Endodermal cell (in vitro differentiated cells): Measurements from ENCODE around the gene METTL2B. TPM values are rescaled to one million over a fixed set of nuclear protein-coding genes. Genes with fewer than 3 reads are reported as not detected.
"Not testable (repeated sequence)": the region's sequence is repeated elsewhere in the genome, so short reads cannot be mapped to it uniquely, and the experiment has no call there.

Source experiments
- DNase-seq: peaks from one replicate; pipeline ENCODE4 v3.0.0-alpha.2; 2017
- H3K27ac ChIP-seq: 2 replicates; pipeline ENCODE4 v1.5.1; 2013; ENCODE audit warnings: mild to moderate bottlenecking, low read depth, low read length, moderate library complexity
- H3K27me3 ChIP-seq: 2 replicates; pipeline ENCODE4 v1.6.1; 2013; ENCODE audit warnings: mild to moderate bottlenecking, low read length, moderate library complexity; ENCODE audit not compliant: insufficient read depth, control insufficient read depth, poor library complexity, severe bottlenecking
- H3K36me3 ChIP-seq: 2 replicates; pipeline ENCODE4 v1.7.0; 2013; ENCODE audit warnings: mild to moderate bottlenecking, low read length, moderate library complexity; ENCODE audit not compliant: control insufficient read depth, insufficient read depth
- H3K4me1 ChIP-seq: one replicate; pipeline ENCODE4 v1.7.0; 2013; ENCODE audit warnings: low read length; ENCODE audit not compliant: control insufficient read depth, insufficient read depth
- H3K4me3 ChIP-seq: 2 replicates; pipeline ENCODE4 v1.5.1; 2013; ENCODE audit warnings: mild to moderate bottlenecking, low read length, moderate library complexity
- H3K9ac ChIP-seq: 2 replicates; pipeline ENCODE4 v1.6.1; 2013; ENCODE audit warnings: mild to moderate bottlenecking, low read length, moderate library complexity; ENCODE audit not compliant: poor library complexity, severe bottlenecking; ENCODE audit errors: extremely low read depth
- H3K9me3 ChIP-seq: 2 replicates; pipeline ENCODE4 v1.6.1; 2013; ENCODE audit warnings: mild to moderate bottlenecking, low read length, moderate library complexity; ENCODE audit not compliant: control insufficient read depth
- H3K27ac Mint-ChIP-seq: 2 replicates; pipeline ENCODE4 v1.8.0; 2020; ENCODE audit warnings: mixed read lengths
- H3K27me3 Mint-ChIP-seq: 2 replicates; pipeline ENCODE4 v1.8.0; 2021; ENCODE audit warnings: mild to moderate bottlenecking, mixed read lengths; ENCODE audit not compliant: insufficient read depth
- H3K36me3 Mint-ChIP-seq: 2 replicates; pipeline ENCODE4 v1.8.0; 2020; ENCODE audit warnings: low read depth, mixed read lengths
- H3K4me1 Mint-ChIP-seq: 2 replicates; pipeline ENCODE4 v1.8.0; 2020; ENCODE audit warnings: mixed read lengths
- H3K4me3 Mint-ChIP-seq: 2 replicates; pipeline ENCODE4 v1.8.0; 2020; ENCODE audit warnings: mild to moderate bottlenecking, moderate library complexity, mixed read lengths
- H3K9me3 Mint-ChIP-seq: 2 replicates; pipeline ENCODE4 v1.8.0; 2020; ENCODE audit warnings: mild to moderate bottlenecking, mixed read lengths
- CTCF ChIP-seq: fragments of 200-600 bp; sonication (generic); conservative IDR thresholded peaks from 2 replicates; pipeline ENCODE4 v1.5.0; 2021; ENCODE audit warnings: antibody characterized with exemption, mild to moderate bottlenecking
- WGBS, 2 experiments: methylation state at CpG; one replicate each; pipeline versions ENCODE4 v1.1.5 to v1.1.7; 2013; ENCODE audit warnings: missing lambda C conversion rate in 2 of 2, mixed read lengths in 1 of 2; ENCODE audit not compliant: insufficient coverage in 1 of 2, insufficient read length in 1 of 2; 5-methylcytosine and 5-hydroxymethylcytosine counted together
- total RNA-seq, 2 donors: library from RNA; stranded (reverse); fragmentation: NEBNext Ultra II Directional in 1 of 2; extraction: Animal tissue kit (Norgen Biotek cat#: 25700) in 1 of 2; gene quantifications; 2 replicates in 1 of 2; 3 replicates in 1 of 2; pipeline ENCODE4 v1.2.1, GENCODE V29; 2021

Gene METTL2B
- total RNA-seq, 2 donors from 2014 or later = 39.8 to 50.5 TPM

GRCh38 chr7:128458956-128459355 is 17.6 kb upstream of the METTL2B start:
- H3K9me3 ChIP-seq = peaks cover 10% of the 10 kb centered on the region
- H3K27me3 ChIP-seq = no peaks in the 10 kb centered on the region
- no peak for TF ChIP-seq CTCF
- peaks cover 10% of the 10 kb centered on the region for H3K36me3 ChIP-seq
- peaks cover 19% of the 10 kb centered on the region for H3K4me1 Mint-ChIP-seq
- H3K4me3 ChIP-seq = no peak overlapping the region
- DNase-seq = no peak
- H3K27me3 Mint-ChIP-seq = no peaks in the 10 kb centered on the region
- H3K4me3 Mint-ChIP-seq = no peak overlapping the region
- H3K9ac ChIP-seq = no peak overlapping the region
- H3K27ac Mint-ChIP-seq = no peak overlapping the region
- H3K4me1 ChIP-seq = peaks cover 8% of the 10 kb centered on the region
- H3K27ac ChIP-seq = no peak overlapping the region
- peaks cover 25% of the 10 kb centered on the region for H3K36me3 Mint-ChIP-seq
- WGBS, 2 experiments = 90 to 94% methylated on average over 3 of the region's 3 CpGs
- H3K9me3 Mint-ChIP-seq = peaks cover 13% of the 10 kb centered on the region

DNA sequence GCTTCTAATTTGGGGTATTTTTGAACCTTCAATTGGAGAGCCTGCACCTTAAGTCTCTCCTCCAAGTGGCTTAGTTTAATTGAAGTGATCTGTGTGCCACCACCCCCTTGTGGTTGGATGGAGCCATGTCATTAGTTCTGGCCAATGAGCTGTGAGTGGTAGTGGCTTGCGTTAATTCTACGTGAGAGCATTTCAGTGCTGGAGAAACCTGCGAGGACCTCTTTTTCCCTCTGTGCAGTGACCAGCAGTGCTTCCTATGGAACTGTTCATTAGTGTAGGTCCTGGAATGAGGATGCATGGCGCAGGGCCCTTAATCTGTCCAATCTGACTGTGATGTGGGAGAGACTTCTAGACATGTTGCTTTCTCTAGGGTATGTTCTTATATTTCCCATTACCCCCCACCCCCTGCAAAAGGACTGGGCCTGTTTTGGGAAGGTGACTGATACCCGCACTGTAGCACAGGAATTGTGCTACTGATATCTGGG is 17.1 kb upstream of the METTL2B start:
- no peak overlapping the region for H3K27ac ChIP-seq
- no peaks in the 10 kb centered on the region for H3K27me3 ChIP-seq
- Mint-ChIP-seq H3K4me3 (no peak overlapping the region), H3K27ac (no peak overlapping the region), H3K9me3 (peaks cover 14% of the 10 kb centered on the region), H3K4me1 (peaks cover 15% of the 10 kb centered on the region), H3K27me3 (no peaks in the 10 kb centered on the region), H3K36me3 (peaks cover 29% of the 10 kb centered on the region)
- H3K4me3 ChIP-seq = no peak overlapping the region
- peak; percentile 89 for TF ChIP-seq CTCF
- H3K9ac ChIP-seq = no peak overlapping the region
- peak; percentile 88 for DNase-seq
- H3K9me3 ChIP-seq = peaks cover 10% of the 10 kb centered on the region
- 53 to 72% methylated on average over 4 to 5 of the region's 5 CpGs for WGBS, 2 experiments
- peaks cover 12% of the 10 kb centered on the region for H3K36me3 ChIP-seq
- H3K4me1 ChIP-seq = peaks cover 4% of the 10 kb centered on the region

GRCh38 chr7:128462460-128462859 is 14.1 kb upstream of the METTL2B start:
- Histone ChIP-seq H3K27me3 (no peaks in the 10 kb centered on the region), H3K27ac (no peak overlapping the region), H3K4me3 (no peak overlapping the region), H3K36me3 (peaks cover 7% of the 10 kb centered on the region), H3K4me1 (no peaks in the 10 kb centered on the region), H3K9me3 (peaks cover 10% of the 10 kb centered on the region), H3K9ac (no peak overlapping the region)
- H3K4me3 Mint-ChIP-seq = no peak overlapping the region
- no peak overlapping the region for H3K27ac Mint-ChIP-seq
- peaks cover 12% of the 10 kb centered on the region for H3K4me1 Mint-ChIP-seq
- TF ChIP-seq CTCF = no peak
- no peak for DNase-seq
- H3K9me3 Mint-ChIP-seq = peaks cover 14% of the 10 kb centered on the region
- H3K36me3 Mint-ChIP-seq = peaks cover 28% of the 10 kb centered on the region
- 89 to 95% methylated on average over 5 of the region's 5 CpGs for WGBS, 2 experiments
- no peaks in the 10 kb centered on the region for H3K27me3 Mint-ChIP-seq

DNA sequence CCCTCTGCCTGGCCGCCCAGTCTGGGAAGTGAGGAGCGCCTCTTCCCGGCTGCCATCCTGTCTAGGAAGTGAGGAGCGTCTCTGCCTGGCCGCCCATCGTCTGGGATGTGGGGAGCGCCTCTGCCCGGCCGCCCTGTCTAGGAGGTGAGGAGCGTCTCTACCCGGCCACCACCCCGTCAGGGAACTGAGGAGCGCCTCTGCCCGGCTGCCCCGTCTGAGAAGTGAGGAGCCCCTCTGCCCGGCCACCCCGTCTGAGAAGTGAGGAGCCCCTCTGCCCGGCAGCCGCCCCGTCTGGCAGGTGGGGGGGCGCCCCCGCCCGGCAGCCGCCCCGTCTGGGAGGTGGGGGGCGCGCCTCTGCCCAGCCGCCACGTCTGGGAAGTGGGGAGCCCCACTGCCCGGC is 13.2 kb upstream of the METTL2B start:
- not testable (repeated sequence) for H3K36me3 ChIP-seq, H3K27me3 ChIP-seq, H3K4me3 ChIP-seq, H3K4me3 Mint-ChIP-seq, H3K27me3 Mint-ChIP-seq, H3K4me1 Mint-ChIP-seq, H3K9ac ChIP-seq, H3K27ac ChIP-seq, H3K27ac Mint-ChIP-seq, DNase-seq, H3K4me1 ChIP-seq
- Mint-ChIP-seq H3K9me3 (peaks cover 14% of the 10 kb centered on the region), H3K36me3 (peaks cover 22% of the 10 kb centered on the region)
- peaks cover 10% of the 10 kb centered on the region for H3K9me3 ChIP-seq
- 96% methylated on average over 30 of the region's 30 CpGs; no CpG with 5 or more reads in 1 of the 2 experiments for WGBS, 2 experiments

DNA sequence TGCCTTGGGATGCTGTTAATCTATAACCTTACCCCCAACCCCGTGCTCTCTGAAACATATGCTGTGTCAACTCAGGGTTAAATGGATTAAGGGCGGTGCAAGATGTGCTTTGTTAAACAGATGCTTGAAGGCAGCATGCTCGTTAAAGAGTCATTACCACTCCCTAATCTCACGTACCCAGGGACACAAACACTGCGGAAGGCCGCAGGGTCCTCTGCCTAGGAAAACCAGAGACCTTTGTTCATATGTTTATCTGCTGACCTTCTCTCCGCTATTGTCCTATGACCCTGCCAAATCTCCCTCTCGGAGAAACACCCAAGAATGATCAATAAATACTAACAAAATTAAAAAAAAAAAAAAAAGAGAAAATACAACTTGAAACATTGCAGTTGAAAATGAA is 12.6 kb upstream of the METTL2B start:
- peaks cover 10% of the 10 kb centered on the region for H3K9me3 ChIP-seq
- Mint-ChIP-seq H3K9me3 (peaks cover 14% of the 10 kb centered on the region), H3K36me3 (peaks cover 22% of the 10 kb centered on the region)
- not testable (repeated sequence) for H3K36me3 ChIP-seq, H3K4me3 ChIP-seq, DNase-seq, H3K27me3 Mint-ChIP-seq, H3K27ac Mint-ChIP-seq, H3K27ac ChIP-seq, H3K4me1 Mint-ChIP-seq, H3K9ac ChIP-seq, H3K4me3 Mint-ChIP-seq, H3K27me3 ChIP-seq, H3K4me1 ChIP-seq
- WGBS, 2 experiments = 93 to 100% methylated on average over 2 to 7 of the region's 8 CpGs
